Ramos (cell line): ENCODE results near the gene ZMYM4.

Experiments used
- in situ Hi-C: fragments of 300-500 bp; cut with MboI; formaldehyde crosslinking; loops from one replicate; pipeline ENCODE4 v1.14.3; 2022; ENCODE audit warnings: low sequenced_read_pairs; ENCODE audit not compliant: unreplicated experiment

ZMYM4 gene

GRCh38 chr1:35270836-35271235 lies 2.3 kb downstream of the ZMYM4 start:
- in situ Hi-C loops, result no loop called here

- in situ Hi-C loops, result no loop called here
Measured at GRCh38 chr1:35274197-35274596, 5.7 kb downstream of the ZMYM4 start.

GRCh38 chr1:35278886-35279554 lies 10.5 kb downstream of the ZMYM4 start:
- in situ Hi-C loops, result loop anchor here (25.0 kb wide), 1 partner anchor 108 kb away; no protein-coding TSS in a partner anchor

- in situ Hi-C loops, result loop anchor here (25.0 kb wide), 1 partner anchor 108 kb away; no protein-coding TSS in a partner anchor
Measured at GRCh38 chr1:35279555-35279904, 11.0 kb downstream of the ZMYM4 start.

- in situ Hi-C loops, result loop anchor here (25.0 kb wide), 1 partner anchor 107 kb away; no protein-coding TSS in a partner anchor
Measured at GRCh38 chr1:35280006-35280405, 11.5 kb downstream of the ZMYM4 start.

GRCh38 chr1:35281565-35281964 lies 13.1 kb downstream of the ZMYM4 start:
- in situ Hi-C loops, result loop anchor here (25.0 kb wide), 1 partner anchor 106 kb away; no protein-coding TSS in a partner anchor

GRCh38 chr1:35282172-35282571 lies 13.7 kb downstream of the ZMYM4 start:
- in situ Hi-C loops, result loop anchor here (25.0 kb wide), 1 partner anchor 105 kb away; no protein-coding TSS in a partner anchor

- in situ Hi-C loops, result loop anchor here (25.0 kb wide), 1 partner anchor 102 kb away; no protein-coding TSS in a partner anchor
Measured at GRCh38 chr1:35284852-35285251, 16.3 kb downstream of the ZMYM4 start.

- in situ Hi-C loops, result loop anchor here (25.0 kb wide), 1 partner anchor 101 kb away; no protein-coding TSS in a partner anchor
Measured at GRCh38 chr1:35285771-35286606, 17.5 kb downstream of the ZMYM4 start.

- in situ Hi-C loops, result loop anchor here (25.0 kb wide), 1 partner anchor 99 kb away; no protein-coding TSS in a partner anchor
Measured at GRCh38 chr1:35287807-35288640, 19.5 kb downstream of the ZMYM4 start.

GRCh38 chr1:35288761-35289160 lies 20.3 kb downstream of the ZMYM4 start:
- in situ Hi-C loops, result loop anchor here (25.0 kb wide), 1 partner anchor 99 kb away; no protein-coding TSS in a partner anchor

- in situ Hi-C loops, result loop anchor here (25.0 kb wide), 1 partner anchor 97 kb away; no protein-coding TSS in a partner anchor
Measured at GRCh38 chr1:35290452-35290851, 21.9 kb downstream of the ZMYM4 start.

- in situ Hi-C loops, result loop anchor here (25.0 kb wide), 1 partner anchor 92 kb away; no protein-coding TSS in a partner anchor
Measured at GRCh38 chr1:35294809-35295208, 26.3 kb downstream of the ZMYM4 start.

GRCh38 chr1:35297886-35298285 lies 29.4 kb downstream of the ZMYM4 start:
- in situ Hi-C loops, result loop anchor here (25.0 kb wide), 1 partner anchor 89 kb away; no protein-coding TSS in a partner anchor

- in situ Hi-C loops, result loop anchor here (25.0 kb wide), 1 partner anchor 89 kb away; no protein-coding TSS in a partner anchor
Measured at GRCh38 chr1:35298464-35298863, 30.0 kb downstream of the ZMYM4 start.

- in situ Hi-C loops, result no loop called here
Measured at GRCh38 chr1:35300376-35300775, 31.9 kb downstream of the ZMYM4 start.

- in situ Hi-C loops, result no loop called here
Measured at GRCh38 chr1:35301674-35302392, 33.3 kb downstream of the ZMYM4 start.

- in situ Hi-C loops, result no loop called here
Measured at GRCh38 chr1:35305383-35305782, 36.9 kb downstream of the ZMYM4 start.

- in situ Hi-C loops, result no loop called here
Measured at GRCh38 chr1:35315649-35316048, 47.1 kb downstream of the ZMYM4 start.
